Epithelial cell of proximal tubule (primary cell): ENCODE data around the gene DPY19L1. TPM values are rescaled to one million over a fixed set of nuclear protein-coding genes. Genes with fewer than 3 reads are reported as not detected.

Experiments used
- DNase-seq: peaks from one replicate; pipeline ENCODE4 v3.0.0-alpha.2; 2011; ENCODE audit warnings: low read depth
- H3K4me3 ChIP-seq: 2 replicates; pipeline ENCODE4 v1.5.1; 2011; ENCODE audit warnings: low read depth, mild to moderate bottlenecking, low read length
- total RNA-seq: library from RNA; depleted of rRNA; stranded (reverse); fragments of >200 nt; gene quantifications from 2 replicates; pipeline ENCODE4 v1.2.3, GENCODE V29; 2015
- TF ChIP-seq, protein P1 (sequence below): conservative IDR thresholded peaks from 2 replicates; pipeline ENCODE4 v1.5.1; 2012; ENCODE audit warnings: low read depth, mild to moderate bottlenecking, low read length

DPY19L1 gene
- total RNA-seq, 1 donor from 2014 or later: 28.0 TPM

DNA sequence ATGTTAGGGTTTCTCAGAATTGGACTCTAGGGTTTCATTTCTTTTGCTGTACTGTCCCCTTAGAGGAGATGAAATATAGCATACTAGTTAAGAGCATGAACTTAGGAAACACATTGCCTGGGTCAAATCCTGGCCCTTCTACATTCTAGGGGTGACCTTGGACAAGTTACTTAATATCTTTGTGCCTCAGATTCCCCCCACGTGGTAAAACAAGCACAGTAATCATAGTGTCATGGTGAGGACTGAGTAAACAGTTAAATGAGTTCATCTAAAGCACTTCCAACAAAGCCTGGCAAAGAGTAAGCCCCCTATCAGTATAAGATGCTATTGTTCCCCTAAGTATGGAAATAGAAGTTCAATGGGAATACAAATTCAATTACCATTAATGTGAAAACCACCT, 5.1 kb downstream of the DPY19L1 start:
- no peak overlapping the region for H3K4me3 ChIP-seq
- TF ChIP-seq, protein P1, sequence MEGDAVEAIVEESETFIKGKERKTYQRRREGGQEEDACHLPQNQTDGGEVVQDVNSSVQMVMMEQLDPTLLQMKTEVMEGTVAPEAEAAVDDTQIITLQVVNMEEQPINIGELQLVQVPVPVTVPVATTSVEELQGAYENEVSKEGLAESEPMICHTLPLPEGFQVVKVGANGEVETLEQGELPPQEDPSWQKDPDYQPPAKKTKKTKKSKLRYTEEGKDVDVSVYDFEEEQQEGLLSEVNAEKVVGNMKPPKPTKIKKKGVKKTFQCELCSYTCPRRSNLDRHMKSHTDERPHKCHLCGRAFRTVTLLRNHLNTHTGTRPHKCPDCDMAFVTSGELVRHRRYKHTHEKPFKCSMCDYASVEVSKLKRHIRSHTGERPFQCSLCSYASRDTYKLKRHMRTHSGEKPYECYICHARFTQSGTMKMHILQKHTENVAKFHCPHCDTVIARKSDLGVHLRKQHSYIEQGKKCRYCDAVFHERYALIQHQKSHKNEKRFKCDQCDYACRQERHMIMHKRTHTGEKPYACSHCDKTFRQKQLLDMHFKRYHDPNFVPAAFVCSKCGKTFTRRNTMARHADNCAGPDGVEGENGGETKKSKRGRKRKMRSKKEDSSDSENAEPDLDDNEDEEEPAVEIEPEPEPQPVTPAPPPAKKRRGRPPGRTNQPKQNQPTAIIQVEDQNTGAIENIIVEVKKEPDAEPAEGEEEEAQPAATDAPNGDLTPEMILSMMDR: no peak
- DNase-seq: no peak

DNA sequence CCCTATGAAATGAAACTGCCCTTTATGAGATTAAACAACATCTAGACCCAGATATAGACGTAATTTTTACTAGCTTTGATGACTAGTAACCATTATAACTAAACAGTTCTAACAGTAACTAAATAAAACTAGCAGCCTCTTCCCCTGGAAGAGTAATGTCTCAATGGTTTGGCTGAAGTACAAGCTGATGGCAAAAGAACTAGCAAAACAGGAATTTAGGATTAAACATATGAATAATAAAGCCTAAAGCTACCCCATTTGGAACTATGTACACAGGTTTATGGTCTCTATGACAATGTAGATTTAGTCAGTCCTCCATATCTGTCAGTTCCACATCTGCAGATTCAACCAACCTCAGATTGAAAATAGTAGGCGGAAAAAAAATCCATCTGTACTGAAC, 6.4 kb downstream of the DPY19L1 start:
- no peak for DNase-seq
- no peak overlapping the region for H3K4me3 ChIP-seq
- TF ChIP-seq, protein P1: no peak

DNA sequence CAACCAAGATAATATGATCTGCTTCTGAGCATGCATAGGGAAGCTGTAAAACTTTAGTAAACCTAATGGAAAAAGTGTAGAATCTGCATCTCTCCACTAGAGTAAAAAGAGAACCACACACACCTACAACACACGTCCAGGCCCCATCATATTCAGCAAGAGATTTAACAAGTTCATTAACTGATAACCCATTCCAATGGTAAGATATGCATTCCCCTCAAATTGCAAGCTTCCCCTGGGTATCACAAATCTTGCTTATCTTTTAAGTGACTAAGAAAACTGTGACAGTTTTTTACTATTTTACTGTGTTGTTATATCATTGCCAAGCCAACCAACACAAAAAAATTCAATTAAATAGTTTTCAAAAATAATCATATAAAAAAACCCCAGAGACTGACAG, 8.0 kb downstream of the DPY19L1 start:
- DNase-seq: no peak
- H3K4me3 ChIP-seq: no peak overlapping the region
- TF ChIP-seq, protein P1: no peak

DNA sequence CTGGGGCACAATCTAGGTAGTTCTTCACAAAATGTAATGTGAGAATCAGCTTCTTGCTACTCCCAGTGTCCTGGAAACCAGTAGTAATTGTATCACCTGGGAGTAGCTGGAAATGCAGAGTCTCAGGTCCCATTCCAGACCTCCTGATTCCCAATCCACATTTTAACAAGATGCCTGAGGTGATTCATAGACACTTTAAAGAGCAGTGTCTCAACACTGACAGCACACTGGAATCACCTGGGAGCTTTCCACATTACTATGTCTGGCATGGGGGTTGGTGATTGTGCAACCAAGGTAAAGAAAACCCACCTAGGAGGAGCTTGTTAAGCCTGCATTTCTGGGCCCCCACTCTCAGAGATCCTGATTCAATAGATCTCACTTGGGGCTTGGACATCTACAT, 11.1 kb downstream of the DPY19L1 start:
- H3K4me3 ChIP-seq: no peak overlapping the region
- TF ChIP-seq, protein P1: no peak
- DNase-seq: no peak

DNA sequence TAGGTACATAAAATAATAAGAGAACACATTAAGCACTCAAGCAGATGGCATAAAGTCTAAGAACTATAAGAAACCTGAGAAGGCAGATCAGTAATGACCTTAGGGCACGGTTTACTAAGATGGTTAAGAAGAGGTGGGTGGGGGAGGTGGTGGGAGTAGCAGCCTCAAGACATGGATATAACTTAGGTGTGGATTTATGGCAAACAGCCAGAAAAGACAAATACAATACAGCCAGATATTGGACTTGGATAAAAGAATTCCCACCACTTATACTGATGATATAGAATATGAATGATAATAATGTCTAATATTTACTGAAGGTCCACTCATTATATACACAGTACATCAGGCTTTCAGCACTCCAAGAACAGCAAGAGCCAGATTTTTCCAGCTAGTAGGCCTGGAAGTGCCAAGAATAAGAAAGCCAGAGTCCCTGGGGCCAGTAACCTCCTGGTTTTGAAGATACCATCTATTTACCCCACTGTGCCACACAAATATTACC, 11.9 kb downstream of the DPY19L1 start:
- no peak for DNase-seq
- no peak overlapping the region for H3K4me3 ChIP-seq
- TF ChIP-seq, protein P1: no peak

DNA sequence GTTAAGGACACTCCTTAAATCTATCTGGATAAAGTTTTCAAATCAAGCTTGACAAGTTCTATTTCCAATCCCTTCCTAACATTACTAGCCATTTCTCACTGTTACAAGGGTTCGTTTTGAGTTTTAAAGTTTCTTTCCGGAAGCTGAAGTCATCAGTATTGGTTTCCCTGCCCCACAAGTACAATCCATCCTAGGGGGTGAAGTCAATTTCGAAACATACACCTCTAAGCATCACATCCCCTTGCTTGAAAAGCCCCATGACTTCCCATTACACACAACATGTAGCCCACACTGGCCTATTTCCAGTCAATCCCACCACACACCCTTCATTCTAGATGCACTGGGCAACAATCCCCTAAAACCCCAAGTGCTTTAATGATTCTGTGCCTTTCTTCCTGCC, 13.0 kb downstream of the DPY19L1 start:
- TF ChIP-seq, protein P1: no peak
- no peak for DNase-seq
- no peak overlapping the region for H3K4me3 ChIP-seq

DNA sequence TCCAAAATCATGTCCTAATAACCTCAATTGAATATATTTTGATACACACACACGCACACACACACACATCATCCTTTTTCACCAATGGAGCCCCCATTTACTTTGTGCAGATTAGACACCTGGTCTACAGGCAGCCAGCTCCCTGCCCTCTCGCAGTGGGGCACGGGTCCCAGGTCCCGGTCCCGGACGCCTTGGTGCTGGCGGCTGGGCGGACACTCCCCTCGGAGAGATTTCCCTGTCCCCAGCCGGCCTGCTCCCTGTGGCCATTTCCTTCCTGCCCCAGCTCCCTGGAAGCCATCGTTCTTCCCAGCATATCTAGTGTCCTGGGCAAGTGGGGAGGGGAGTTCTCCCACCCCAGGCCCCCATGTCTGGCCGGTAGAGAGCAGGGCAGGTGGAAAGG, 14.6 kb downstream of the DPY19L1 start:
- TF ChIP-seq, protein P1: no peak
- H3K4me3 ChIP-seq: no peak overlapping the region
- no peak for DNase-seq
